ENCODE measurements around the gene RGS14. TPM values are rescaled to one million over a fixed set of nuclear protein-coding genes. Genes with fewer than 3 reads are reported as not detected.
"Not testable (repeated sequence)": the region's sequence is repeated elsewhere in the genome, so short reads cannot be mapped to it uniquely, and the experiment has no call there.

Gene RGS14
- total RNA-seq, 1 donor, result 3.1 TPM

DNA sequence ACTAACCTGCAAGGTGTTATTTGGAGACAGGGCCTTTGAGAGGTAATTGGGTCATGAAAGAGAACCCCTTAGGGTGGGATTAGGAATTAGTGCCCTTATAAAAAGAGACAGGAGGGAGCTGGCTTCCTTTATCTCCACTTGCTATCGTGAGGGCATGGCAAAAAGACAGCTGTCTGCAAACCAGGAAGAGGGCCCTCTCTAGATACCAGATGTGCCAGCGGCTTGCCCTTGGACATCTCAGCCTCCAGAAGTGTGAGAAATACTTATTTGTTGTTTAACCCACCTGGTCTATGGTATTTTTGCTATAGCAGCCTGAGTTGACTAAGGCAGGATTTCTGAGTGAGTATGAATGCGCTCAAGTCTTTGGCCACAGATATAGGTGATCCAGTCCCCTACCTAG lies 978 bp upstream of the RGS14 start:
- H3K4me3 ChIP-seq (ENCODE audit: low read depth, low read length), result no peak overlapping the region
- TF ChIP-seq, protein P1, sequence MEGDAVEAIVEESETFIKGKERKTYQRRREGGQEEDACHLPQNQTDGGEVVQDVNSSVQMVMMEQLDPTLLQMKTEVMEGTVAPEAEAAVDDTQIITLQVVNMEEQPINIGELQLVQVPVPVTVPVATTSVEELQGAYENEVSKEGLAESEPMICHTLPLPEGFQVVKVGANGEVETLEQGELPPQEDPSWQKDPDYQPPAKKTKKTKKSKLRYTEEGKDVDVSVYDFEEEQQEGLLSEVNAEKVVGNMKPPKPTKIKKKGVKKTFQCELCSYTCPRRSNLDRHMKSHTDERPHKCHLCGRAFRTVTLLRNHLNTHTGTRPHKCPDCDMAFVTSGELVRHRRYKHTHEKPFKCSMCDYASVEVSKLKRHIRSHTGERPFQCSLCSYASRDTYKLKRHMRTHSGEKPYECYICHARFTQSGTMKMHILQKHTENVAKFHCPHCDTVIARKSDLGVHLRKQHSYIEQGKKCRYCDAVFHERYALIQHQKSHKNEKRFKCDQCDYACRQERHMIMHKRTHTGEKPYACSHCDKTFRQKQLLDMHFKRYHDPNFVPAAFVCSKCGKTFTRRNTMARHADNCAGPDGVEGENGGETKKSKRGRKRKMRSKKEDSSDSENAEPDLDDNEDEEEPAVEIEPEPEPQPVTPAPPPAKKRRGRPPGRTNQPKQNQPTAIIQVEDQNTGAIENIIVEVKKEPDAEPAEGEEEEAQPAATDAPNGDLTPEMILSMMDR (IDR thresholded peaks at IDR 0.05; ENCODE audit: insufficient read depth, low read length), result no peak
- DNase-seq (ENCODE audit: low read depth), result no peak

DNA sequence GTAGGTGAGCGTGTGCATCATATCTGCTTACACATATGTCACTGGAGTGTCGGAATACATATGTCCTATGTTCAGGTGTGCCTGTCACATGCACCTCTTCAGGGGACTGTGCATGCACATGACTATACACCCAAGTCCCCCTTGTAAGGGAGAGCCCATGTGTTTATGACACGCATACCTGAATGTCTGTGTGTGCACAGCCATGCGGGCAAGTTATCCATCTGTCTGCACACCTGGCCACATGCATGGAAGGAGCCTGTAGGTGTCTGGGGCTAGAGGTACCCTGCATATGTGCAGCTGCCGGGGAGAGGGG lies 622 bp upstream of the RGS14 start:
- DNase-seq (ENCODE audit: low read depth), result no peak
- TF ChIP-seq, protein P1 (IDR thresholded peaks at IDR 0.05; ENCODE audit: insufficient read depth, low read length), result no peak
- no peak overlapping the region for H3K4me3 ChIP-seq (ENCODE audit: low read depth, low read length)

DNA sequence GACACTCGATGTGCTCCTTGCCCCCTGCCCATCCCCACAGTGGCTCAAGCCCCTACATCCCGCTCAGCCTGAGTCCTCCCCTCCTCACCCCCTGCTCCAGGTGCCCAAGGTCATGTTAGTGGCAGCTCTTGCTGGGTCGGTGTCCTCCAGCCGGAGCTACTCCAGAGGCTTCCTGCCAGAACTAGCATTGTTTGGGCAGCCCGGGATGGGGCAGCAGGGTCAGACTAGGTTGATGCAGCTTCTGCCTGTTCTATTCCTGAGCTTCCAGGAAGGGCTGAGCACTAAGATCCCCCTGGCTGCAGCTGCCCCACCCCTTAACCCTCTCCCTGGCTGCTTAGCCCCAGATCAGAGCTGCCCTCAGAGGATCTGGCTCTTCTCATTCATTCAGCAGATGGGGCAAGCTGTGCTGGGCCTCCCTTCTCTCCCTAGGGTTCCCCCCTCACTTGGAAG lies 671 bp downstream of the RGS14 start:
- no peak for DNase-seq (ENCODE audit: low read depth)
- TF ChIP-seq, protein P1 (IDR thresholded peaks at IDR 0.05; ENCODE audit: insufficient read depth, low read length), result no peak

DNA sequence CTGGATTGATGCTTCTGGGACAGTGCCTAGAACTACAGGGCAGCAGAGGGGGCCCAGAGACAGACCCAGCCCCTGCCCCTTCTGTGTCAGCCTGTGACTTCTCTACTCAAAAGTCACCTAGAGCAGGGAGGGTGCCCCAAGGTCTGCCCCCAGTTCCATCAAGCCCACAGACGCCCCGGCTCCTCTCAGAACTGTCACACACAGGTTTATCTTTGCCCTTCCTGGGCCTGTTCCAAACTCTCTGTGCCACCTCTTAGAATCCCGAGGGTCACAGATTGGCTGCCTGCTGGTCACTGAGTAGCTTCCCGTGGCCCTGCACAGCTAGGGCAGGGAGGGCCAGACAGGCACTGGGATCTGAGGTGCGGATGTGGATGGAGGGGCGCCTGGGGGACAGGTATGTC lies 1.7 kb downstream of the RGS14 start:
- TF ChIP-seq, protein P1 (IDR thresholded peaks at IDR 0.05; ENCODE audit: insufficient read depth, low read length), result no peak
- DNase-seq (ENCODE audit: low read depth), result no peak
- no peak overlapping the region for H3K4me3 ChIP-seq (ENCODE audit: low read depth, low read length)

More for the DNA sequence above, 671 bp downstream of the RGS14 start:
- H3K4me3 ChIP-seq (ENCODE audit: low read depth, low read length), result no peak overlapping the region

DNA sequence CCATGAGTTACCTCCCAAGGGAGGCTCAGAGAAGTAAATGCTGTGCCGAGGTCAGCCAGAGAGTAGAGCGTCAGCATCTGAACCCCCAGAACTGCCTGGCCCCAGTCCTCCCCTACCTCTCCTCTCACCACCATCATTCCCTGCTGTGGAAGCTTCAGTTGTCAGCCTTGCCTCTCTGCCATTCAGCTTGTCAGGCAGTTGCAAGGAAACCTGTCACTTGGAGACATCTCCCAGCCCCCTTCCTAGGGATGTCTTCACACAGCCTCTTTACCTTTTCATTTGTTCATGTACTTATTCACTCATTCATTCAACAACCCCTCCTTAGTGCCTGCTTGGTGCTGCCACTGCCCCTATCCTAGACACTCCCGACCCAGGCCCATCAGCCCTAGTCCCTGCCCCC lies 2.1 kb downstream of the RGS14 start:
- TF ChIP-seq, protein P1 (IDR thresholded peaks at IDR 0.05; ENCODE audit: insufficient read depth, low read length), result no peak
- no peak overlapping the region for H3K4me3 ChIP-seq (ENCODE audit: low read depth, low read length)
- no peak for DNase-seq (ENCODE audit: low read depth)

DNA sequence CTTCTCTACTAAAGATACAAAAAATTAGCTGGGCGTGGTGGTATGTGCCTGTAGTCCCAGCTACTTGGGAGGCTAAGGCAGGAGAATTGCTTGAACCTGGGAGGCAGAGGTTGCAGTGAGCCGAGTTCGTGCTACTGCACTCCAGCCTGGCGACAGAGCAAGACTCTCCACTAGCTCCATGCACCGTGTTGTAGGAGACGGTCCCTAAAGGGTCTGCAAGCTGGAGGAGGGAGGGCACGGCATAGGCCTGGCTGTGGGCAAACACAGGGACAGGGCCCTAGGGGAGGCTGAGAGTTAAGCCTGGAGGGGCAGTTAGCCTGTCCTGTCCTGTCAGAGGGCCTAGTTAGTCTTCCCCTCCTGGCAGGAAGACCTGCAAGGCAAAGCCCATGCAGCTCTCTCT lies 3.0 kb downstream of the RGS14 start:
- not testable (repeated sequence) for DNase-seq (ENCODE audit: low read depth); H3K4me3 ChIP-seq (ENCODE audit: low read depth, low read length)

DNA sequence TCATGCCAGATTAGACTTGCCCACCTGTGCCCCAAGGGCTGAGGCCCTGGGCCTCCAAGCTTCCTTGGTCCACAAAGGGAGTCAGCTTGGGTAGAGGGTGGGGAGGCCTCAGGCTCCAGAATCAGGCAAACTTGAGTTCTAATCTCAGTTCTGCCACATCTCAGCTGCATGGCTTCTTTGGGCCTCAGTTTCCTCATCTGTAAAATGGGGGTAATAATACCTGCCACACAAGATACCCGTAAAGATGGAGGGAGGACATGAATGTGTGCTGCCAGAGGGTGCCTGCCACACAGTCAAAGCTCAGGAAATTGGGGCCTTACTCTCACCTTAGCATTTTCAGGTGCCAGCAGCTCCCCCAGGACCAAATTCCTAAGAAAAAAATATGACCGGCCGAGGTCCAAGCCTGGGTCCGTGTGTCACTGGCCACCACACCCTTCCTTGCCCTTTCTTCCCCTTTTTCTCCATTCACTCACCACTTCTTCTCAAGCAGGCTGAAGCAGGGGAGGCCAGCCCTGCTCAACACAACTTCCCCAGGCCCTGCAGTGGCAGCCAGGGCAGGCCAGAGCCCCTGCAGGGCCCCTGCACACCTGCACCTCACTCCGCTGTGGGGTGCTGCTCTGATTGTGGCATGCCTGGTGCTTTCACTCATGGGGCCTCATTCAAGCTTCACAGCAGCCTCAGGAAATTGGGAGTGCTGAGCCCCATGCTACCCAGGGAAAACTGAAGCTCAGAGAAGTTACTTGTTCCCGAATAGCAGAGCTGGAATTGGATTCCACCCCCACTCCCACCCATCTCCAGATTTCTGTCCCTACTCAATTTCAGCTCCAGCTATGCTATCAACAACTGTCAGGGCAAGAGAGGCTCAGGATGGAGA lies 3.9 kb downstream of the RGS14 start:
- no peak overlapping the region for H3K4me3 ChIP-seq (ENCODE audit: low read depth, low read length)
- no peak for DNase-seq (ENCODE audit: low read depth)
- TF ChIP-seq, protein P1 (IDR thresholded peaks at IDR 0.05; ENCODE audit: insufficient read depth, low read length), result no peak
